ENCODE results near the gene CMTM8. TPM values are rescaled to one million over a fixed set of nuclear protein-coding genes. Genes with fewer than 3 reads are reported as not detected.
A peak's percentile ranks its signal among the peaks of the same experiment; 100 is the strongest.

The CMTM8 gene
- total and polyA plus RNA-seq, 12 donors: 2.1 to 8.4 (median 3.5) TPM

- Histone ChIP-seq H3K36me3 (peaks cover 0 to 22% (median 0%) of the 10 kb centered on the region in 9 donors), H3K4me3 (no peak overlapping the region), H3K9me3 (no peaks in the 10 kb centered on the region), H3K4me1 (peaks cover 0 to 6% (median 0%) of the 10 kb centered on the region in 9 donors), H3K27me3 (no peaks in the 10 kb centered on the region), H3K27ac (no peak overlapping the region)
- ATAC-seq (no peak), DNase-seq (no peak)
- no peak for TF ChIP-seq CTCF (IDR thresholded peaks at IDR 0.05)
- intact Hi-C loops (cut with DNase I): loop anchor here in 3 of 10 donors (2.0 to 5.0 kb wide), 2 partner anchors 26 to 94 kb away; no protein-coding TSS in a partner anchor
- 78 to 80% methylated on average over 5 of the region's 5 CpGs for WGBS, 2 donors
Observed at GRCh38 chr3:32373276-32373675, 134.8 kb downstream of the CMTM8 start.

- Histone ChIP-seq H3K27ac (no peak overlapping the region), H3K27me3 (no peaks in the 10 kb centered on the region), H3K36me3 (peaks cover 0 to 22% (median 0%) of the 10 kb centered on the region in 9 donors), H3K4me1 (peaks cover 0 to 6% (median 0%) of the 10 kb centered on the region in 9 donors), H3K9me3 (no peaks in the 10 kb centered on the region), H3K4me3 (no peak overlapping the region)
- DNase-seq (no peak), ATAC-seq (no peak)
- WGBS, 2 donors: 67 to 88% methylated on average over 5 of the region's 5 CpGs
- intact Hi-C loops (cut with DNase I): loop anchor here in 7 of 10 donors (2.0 to 5.0 kb wide), 4 partner anchors 25 to 95 kb away; no protein-coding TSS in a partner anchor
- no peak for TF ChIP-seq CTCF (IDR thresholded peaks at IDR 0.05)
Observed at GRCh38 chr3:32373844-32374243, 135.4 kb downstream of the CMTM8 start.

GRCh38 chr3:32374788-32375595 is 136.5 kb downstream of the CMTM8 start:
- Histone ChIP-seq H3K4me3 (no peak overlapping the region), H3K9me3 (no peaks in the 10 kb centered on the region), H3K27ac (no peak overlapping the region), H3K36me3 (peaks cover 0 to 11% (median 0%) of the 10 kb centered on the region in 9 donors), H3K4me1 (peaks cover 0 to 6% (median 0%) of the 10 kb centered on the region in 9 donors), H3K27me3 (no peaks in the 10 kb centered on the region)
- TF ChIP-seq CTCF (IDR thresholded peaks at IDR 0.05): peak; percentile 51 to 80 (median 69)
- DNase-seq: peak in 1 of 2 donors; percentile 80
- intact Hi-C loops (cut with DNase I): loop anchor here (1.0 to 5.0 kb wide), 6 partner anchors 24 to 287 kb away; no protein-coding TSS in a partner anchor
- ATAC-seq: peak in 7 of 8 donors; percentile 44 to 79 (median 69)
- 47 to 53% methylated on average over 12 of the region's 12 CpGs for WGBS, 2 donors

- no peak overlapping the region for H3K27ac ChIP-seq
- no peak for TF ChIP-seq CTCF (IDR thresholded peaks at IDR 0.05)
- intact Hi-C loops (cut with DNase I): loop anchor here in 8 of 10 donors (1.0 to 5.0 kb wide), 6 partner anchors 23 to 287 kb away; no protein-coding TSS in a partner anchor
- WGBS, 2 donors: 93 to 94% methylated on average over 5 of the region's 5 CpGs
- no peaks in the 10 kb centered on the region for H3K27me3 ChIP-seq
- H3K36me3 ChIP-seq: peaks cover 0 to 6% (median 0%) of the 10 kb centered on the region in 9 donors
- H3K9me3 ChIP-seq: no peaks in the 10 kb centered on the region
- peaks cover 0 to 6% (median 0%) of the 10 kb centered on the region in 9 donors for H3K4me1 ChIP-seq
- ATAC-seq: no peak
- DNase-seq: no peak
- H3K4me3 ChIP-seq: no peak overlapping the region
Observed at GRCh38 chr3:32375596-32375930, 137.1 kb downstream of the CMTM8 start.

Measured in heart right ventricle (tissue), 16 donors.